Stimulated activated CD8-positive, alpha-beta memory T cell treated with anti-CD3 and anti-CD28 coated beads, Interleukin-12 subunit alpha, Interleukin-12 subunit beta, amount 100 ng/mL, for 4 hours (primary cell): Measurements from ENCODE around the gene STMN1.
"Not testable (repeated sequence)": the region's sequence is repeated elsewhere in the genome, so short reads cannot be mapped to it uniquely, and the experiment has no call there.

Experiments used
- DNase-seq: peaks from one replicate; pipeline ENCODE4 v3.0.0-alpha.2; 2020; ENCODE audit warnings: low read depth

STMN1 gene

GRCh38 chr1:25905680-25906643, at the start of gene STMN1:
TSS of gene STMN1 (minus strand) at chr1:25906419. CDS start at chr1:25904676, 1,743 bp downstream.
- DNase-seq, result peak; percentile 84

- no peak for DNase-seq
These were observed 49.3 kb upstream of the STMN1 start for GRCh38 chr1:25955553-25955952.

- DNase-seq, result no peak
These were observed 48.2 kb upstream of the STMN1 start for GRCh38 chr1:25954282-25954938.

GRCh38 chr1:25952841-25953401, 46.7 kb upstream of the STMN1 start:
- no peak for DNase-seq

GRCh38 chr1:25948641-25949040, 42.4 kb upstream of the STMN1 start:
- DNase-seq, result no peak

- no peak for DNase-seq
These were observed 40.8 kb upstream of the STMN1 start for GRCh38 chr1:25947027-25947426.

- no peak for DNase-seq
These were observed 39.5 kb upstream of the STMN1 start for GRCh38 chr1:25945761-25946160.

GRCh38 chr1:25944986-25945385, 38.8 kb upstream of the STMN1 start:
- DNase-seq, result no peak

GRCh38 chr1:25943511-25943910, 37.3 kb upstream of the STMN1 start:
- DNase-seq, result not testable (repeated sequence)

- DNase-seq, result no peak
These were observed 30.7 kb upstream of the STMN1 start for GRCh38 chr1:25936947-25937346.

GRCh38 chr1:25933479-25934365, 27.5 kb upstream of the STMN1 start:
- no peak for DNase-seq

GRCh38 chr1:25932811-25933400, 26.7 kb upstream of the STMN1 start:
- not testable (repeated sequence) for DNase-seq

GRCh38 chr1:25932321-25932720, 26.1 kb upstream of the STMN1 start:
- DNase-seq, result no peak

GRCh38 chr1:25929016-25929415, 22.8 kb upstream of the STMN1 start:
- DNase-seq, result no peak

GRCh38 chr1:25927521-25928265, 21.5 kb upstream of the STMN1 start:
- DNase-seq, result no peak

- no peak for DNase-seq
These were observed 20.7 kb upstream of the STMN1 start for GRCh38 chr1:25926731-25927496.

GRCh38 chr1:25924454-25924853, 18.2 kb upstream of the STMN1 start:
- no peak for DNase-seq

- no peak for DNase-seq
These were observed 16.8 kb upstream of the STMN1 start for GRCh38 chr1:25922971-25923552.
